Suprapubic skin (tissue), 4 donors: ENCODE data around the gene ARID3A. TPM values are rescaled to one million over a fixed set of nuclear protein-coding genes. Genes with fewer than 3 reads are reported as not detected.

Experiments used
- DNase-seq, 2 donors: peaks; one replicate each; pipeline ENCODE4 v3.0.0-alpha.2; 2019; ENCODE audit warnings: low spot score in 2 of 2
- H3K27ac ChIP-seq: fragments of 200-600 bp; sonication (generic); one replicate; pipeline ENCODE4 v1.5.1; 2019
- H3K27me3 ChIP-seq: fragments of 200-600 bp; sonication (generic); one replicate; pipeline ENCODE4 v1.5.1; 2019
- H3K36me3 ChIP-seq: fragments of 200-600 bp; sonication (generic); one replicate; pipeline ENCODE4 v1.5.1; 2019
- H3K4me1 ChIP-seq: fragments of 200-600 bp; sonication (generic); one replicate; pipeline ENCODE4 v1.5.1; 2019
- H3K4me3 ChIP-seq: fragments of 200-600 bp; sonication (generic); one replicate; pipeline ENCODE4 v1.5.1; 2019; ENCODE audit warnings: mild to moderate bottlenecking
- H3K9me3 ChIP-seq: fragments of 200-600 bp; sonication (generic); one replicate; pipeline ENCODE4 v1.5.1; 2019
- EP300 ChIP-seq: sonication (generic); formaldehyde crosslinking; IDR thresholded peaks from one replicate; pipeline ENCODE4 v1.6.1; 2017; ENCODE audit warnings: antibody characterized with exemption
- POLR2A ChIP-seq, 2 donors: fragments of 450-650 bp; IDR thresholded peaks; one replicate each; pipeline ENCODE4 v1.6.1; 2017; ENCODE audit warnings: antibody characterized with exemption in 2 of 2, mild to moderate bottlenecking in 2 of 2, moderate library complexity in 2 of 2
- POLR2AphosphoS5 ChIP-seq, 3 donors: sonication (generic); formaldehyde crosslinking; IDR thresholded peaks; one replicate each; pipeline ENCODE4 v1.6.1; 2017; ENCODE audit warnings: antibody characterized with exemption in 3 of 3
- WGBS: methylation state at CpG from one replicate; pipeline ENCODE4 v1.1.5; 2018; 5-methylcytosine and 5-hydroxymethylcytosine counted together
- total RNA-seq, 4 donors: library from RNA; depleted of rRNA; stranded (reverse); fragments of >200 nt; gene quantifications; one replicate each; pipeline ENCODE4 v1.1.0, GENCODE V29; 2016
- TF ChIP-seq, protein P1 (sequence below), 2 donors: fragments of 200-600 bp in 1 of 2; fragments of 450-650 bp in 1 of 2; sonication (generic) in 1 of 2; IDR thresholded peaks; one replicate each; pipeline ENCODE4 v1.5.1; 2016 to 2019; ENCODE audit warnings: antibody characterized with exemption in 2 of 2, mild to moderate bottlenecking in 1 of 2, moderate library complexity in 1 of 2

The ARID3A gene
- total RNA-seq, 4 donors from 2014 or later: 4.7 to 7.5 (median 6.1) TPM

DNA sequence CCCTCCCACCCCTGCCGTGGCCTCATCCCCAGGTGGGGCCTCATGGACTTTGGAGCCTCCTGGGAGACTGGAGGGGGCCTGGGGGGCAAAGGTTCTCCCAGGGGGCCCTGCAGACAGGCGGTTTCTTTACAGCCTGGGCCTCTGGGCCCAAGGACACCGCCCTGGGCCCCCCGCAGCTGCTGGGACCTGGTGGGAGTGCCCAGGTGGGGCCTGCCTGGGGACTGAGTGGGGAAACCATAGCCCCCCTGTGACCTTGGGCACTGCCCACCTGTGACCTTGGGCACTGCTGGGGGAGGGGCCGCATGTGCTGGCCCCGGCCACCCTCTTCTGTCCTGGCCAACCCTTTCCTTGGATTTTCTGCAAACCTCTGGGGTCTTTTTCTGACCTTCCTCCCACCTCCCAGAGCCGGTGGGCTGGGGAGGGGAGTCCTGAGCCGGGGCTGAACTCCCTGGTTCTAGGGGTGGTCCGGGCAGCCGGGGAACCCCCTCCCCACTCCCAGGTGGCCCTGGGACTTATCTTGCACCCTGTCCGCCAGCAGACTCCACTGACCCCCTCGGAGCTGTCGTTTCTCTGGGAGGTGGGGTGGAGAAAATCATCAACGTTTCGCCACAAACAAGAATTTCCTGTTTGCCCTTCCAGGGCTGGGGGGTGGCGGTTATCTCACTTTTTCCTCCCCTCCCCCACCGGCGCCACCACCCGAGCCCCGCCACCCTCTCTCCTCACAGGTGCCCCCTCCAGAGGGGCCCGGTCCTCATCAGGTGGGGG is 27.0 kb downstream of the ARID3A start:
- no peaks in the 10 kb centered on the region for H3K36me3 ChIP-seq
- no peaks in the 10 kb centered on the region for H3K27me3 ChIP-seq
- H3K27ac ChIP-seq: no peak overlapping the region
- peak overlapping the region; percentile 20 for H3K4me3 ChIP-seq
- H3K4me1 ChIP-seq: peaks cover 14% of the 10 kb centered on the region
- WGBS: 36% methylated on average over 14 of the region's 21 CpGs
- no peak for TF ChIP-seq POLR2AphosphoS5 (IDR thresholded peaks at IDR 0.05)
- DNase-seq: no peak
- H3K9me3 ChIP-seq: no peaks in the 10 kb centered on the region

GRCh38 chr19:953445-954271 is 27.8 kb downstream of the ARID3A start:
- Histone ChIP-seq H3K4me3 (peak overlapping the region; percentile 20), H3K27ac (no peak overlapping the region), H3K36me3 (no peaks in the 10 kb centered on the region), H3K27me3 (no peaks in the 10 kb centered on the region), H3K9me3 (no peaks in the 10 kb centered on the region), H3K4me1 (peaks cover 14% of the 10 kb centered on the region)
- WGBS: 61% methylated on average over 29 of the region's 33 CpGs
- TF ChIP-seq, protein P1, sequence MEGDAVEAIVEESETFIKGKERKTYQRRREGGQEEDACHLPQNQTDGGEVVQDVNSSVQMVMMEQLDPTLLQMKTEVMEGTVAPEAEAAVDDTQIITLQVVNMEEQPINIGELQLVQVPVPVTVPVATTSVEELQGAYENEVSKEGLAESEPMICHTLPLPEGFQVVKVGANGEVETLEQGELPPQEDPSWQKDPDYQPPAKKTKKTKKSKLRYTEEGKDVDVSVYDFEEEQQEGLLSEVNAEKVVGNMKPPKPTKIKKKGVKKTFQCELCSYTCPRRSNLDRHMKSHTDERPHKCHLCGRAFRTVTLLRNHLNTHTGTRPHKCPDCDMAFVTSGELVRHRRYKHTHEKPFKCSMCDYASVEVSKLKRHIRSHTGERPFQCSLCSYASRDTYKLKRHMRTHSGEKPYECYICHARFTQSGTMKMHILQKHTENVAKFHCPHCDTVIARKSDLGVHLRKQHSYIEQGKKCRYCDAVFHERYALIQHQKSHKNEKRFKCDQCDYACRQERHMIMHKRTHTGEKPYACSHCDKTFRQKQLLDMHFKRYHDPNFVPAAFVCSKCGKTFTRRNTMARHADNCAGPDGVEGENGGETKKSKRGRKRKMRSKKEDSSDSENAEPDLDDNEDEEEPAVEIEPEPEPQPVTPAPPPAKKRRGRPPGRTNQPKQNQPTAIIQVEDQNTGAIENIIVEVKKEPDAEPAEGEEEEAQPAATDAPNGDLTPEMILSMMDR (IDR thresholded peaks at IDR 0.05): no peak
- no peak for TF ChIP-seq EP300
- TF ChIP-seq POLR2AphosphoS5 (IDR thresholded peaks at IDR 0.05): no peak
- TF ChIP-seq POLR2A (IDR thresholded peaks at IDR 0.05): no peak
- DNase-seq: peak in 1 of 2 donors; percentile 49

DNA sequence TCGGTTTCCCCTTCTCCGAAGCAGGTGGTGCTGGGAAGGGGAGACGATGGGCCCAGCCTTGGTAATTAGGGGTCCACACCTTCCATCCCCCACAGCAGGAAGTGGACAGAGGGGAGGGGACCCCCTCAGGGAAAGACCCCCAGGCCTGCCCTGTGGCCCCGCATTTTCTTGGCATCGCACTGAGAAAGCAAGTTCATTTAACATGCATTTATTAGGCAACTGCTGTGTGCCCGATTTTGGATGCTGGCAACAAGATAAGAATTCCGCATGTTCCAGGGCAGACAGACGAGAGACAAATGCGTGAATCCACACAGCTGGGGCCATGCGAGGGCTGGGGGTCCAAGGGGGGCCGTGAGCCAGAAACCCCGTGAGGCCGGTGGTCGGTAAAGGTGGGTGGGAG is 28.4 kb downstream of the ARID3A start:
- Histone ChIP-seq H3K36me3 (no peaks in the 10 kb centered on the region), H3K4me3 (no peak overlapping the region), H3K27me3 (no peaks in the 10 kb centered on the region), H3K9me3 (no peaks in the 10 kb centered on the region), H3K4me1 (peaks cover 18% of the 10 kb centered on the region), H3K27ac (no peak overlapping the region)
- TF ChIP-seq, protein P1 (IDR thresholded peaks at IDR 0.05): no peak
- TF ChIP-seq EP300: no peak
- TF ChIP-seq POLR2AphosphoS5 (IDR thresholded peaks at IDR 0.05): no peak
- no peak for TF ChIP-seq POLR2A (IDR thresholded peaks at IDR 0.05)
- peak in 1 of 2 donors; percentile 53 for DNase-seq
- 80% methylated on average over 14 of the region's 14 CpGs for WGBS

DNA sequence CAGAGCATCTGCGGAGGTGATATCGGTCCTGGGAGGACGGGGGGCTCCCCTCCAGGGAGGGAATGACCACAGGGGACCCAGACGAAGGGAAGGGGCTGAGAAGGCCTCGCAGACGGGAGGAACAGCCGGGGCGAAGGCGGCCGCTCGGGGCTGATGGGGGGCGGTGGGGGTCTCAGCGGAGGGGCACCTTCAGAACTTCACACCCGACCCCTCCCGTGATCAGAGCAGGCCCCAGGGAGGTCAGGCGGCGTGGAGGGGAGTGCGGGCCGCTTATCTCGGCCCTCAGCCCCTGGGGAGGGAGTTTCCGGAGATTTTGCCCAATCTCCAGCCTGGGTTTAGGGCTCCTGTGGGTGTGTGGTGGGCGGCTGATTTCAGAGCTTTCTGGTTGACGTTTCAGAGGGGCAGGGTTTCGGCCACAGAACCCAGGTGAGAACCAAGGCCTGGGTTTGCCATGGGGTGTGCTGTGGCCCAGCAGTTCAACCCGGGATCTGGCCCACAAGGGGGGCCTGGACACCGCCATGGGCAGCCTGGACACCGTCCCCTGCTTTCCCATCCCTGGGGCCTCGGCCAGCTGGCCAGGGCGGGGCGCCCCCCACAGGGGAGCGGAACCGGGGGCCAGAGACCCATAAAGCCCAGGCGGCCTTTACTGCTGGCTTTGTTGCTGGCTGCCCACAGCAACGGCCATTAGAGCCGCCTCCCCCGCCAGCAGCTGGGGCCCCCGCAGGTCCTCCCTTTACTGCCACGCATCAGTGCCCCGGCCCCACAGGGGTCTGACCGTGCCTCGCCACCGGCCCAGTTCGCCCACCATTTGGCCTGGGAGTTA is 29.0 kb downstream of the ARID3A start:
- peaks cover 18% of the 10 kb centered on the region for H3K4me1 ChIP-seq
- H3K4me3 ChIP-seq: no peak overlapping the region
- WGBS: 86% methylated on average over 22 of the region's 43 CpGs
- no peaks in the 10 kb centered on the region for H3K9me3 ChIP-seq
- peak in 1 of 2 donors; percentile 51 for DNase-seq
- H3K27me3 ChIP-seq: no peaks in the 10 kb centered on the region
- H3K36me3 ChIP-seq: no peaks in the 10 kb centered on the region
- no peak overlapping the region for H3K27ac ChIP-seq
- TF ChIP-seq EP300 (no peak), POLR2A (IDR thresholded peaks at IDR 0.05) (no peak), POLR2AphosphoS5 (IDR thresholded peaks at IDR 0.05) (no peak)
- TF ChIP-seq, protein P1 (IDR thresholded peaks at IDR 0.05): no peak
